KMS-11 (cell line): Measurements from ENCODE around the gene AXIN1.

ENCODE experiments used
- H2AFZ ChIP-seq: fragments of 200-600 bp; sonication (generic); 2 replicates; pipeline ENCODE4 v1.6.1; 2016; ENCODE audit warnings: antibody characterized with exemption, mixed run types, low read depth
- H3K27ac ChIP-seq: fragments of 200-600 bp; sonication (generic); 2 replicates; pipeline ENCODE4 v1.6.1; 2016; ENCODE audit warnings: mild to moderate bottlenecking, mixed run types
- H3K27me3 ChIP-seq: fragments of 200-600 bp; sonication (generic); 2 replicates; pipeline ENCODE4 v1.6.1; 2017; ENCODE audit warnings: mild to moderate bottlenecking, low read depth, mixed run types, moderate library complexity; ENCODE audit not compliant: insufficient read depth
- H3K36me3 ChIP-seq: fragments of 200-600 bp; sonication (generic); 2 replicates; pipeline ENCODE4 v1.6.1; 2017; ENCODE audit warnings: mild to moderate bottlenecking, mixed run types; ENCODE audit not compliant: insufficient read depth
- H3K4me1 ChIP-seq: fragments of 200-600 bp; sonication (generic); 2 replicates; pipeline ENCODE4 v1.6.1; 2016; ENCODE audit warnings: mild to moderate bottlenecking, low read depth, mixed run types; ENCODE audit not compliant: poor library complexity, severe bottlenecking
- H3K4me2 ChIP-seq: fragments of 200-600 bp; sonication (generic); 2 replicates; pipeline ENCODE4 v1.7.0; 2016; ENCODE audit warnings: mild to moderate bottlenecking, mixed run types
- H3K4me3 ChIP-seq: fragments of 200-600 bp; sonication (generic); IDR thresholded peaks from 2 replicates; pipeline ENCODE4 v1.6.1; 2017; ENCODE audit warnings: low read depth, low read length, mixed read lengths; ENCODE audit not compliant: insufficient read depth
- H3K79me2 ChIP-seq: fragments of 200-600 bp; sonication (generic); 2 replicates; pipeline ENCODE4 v1.6.1; 2016; ENCODE audit warnings: low read depth, mixed run types; ENCODE audit not compliant: insufficient read depth
- H3K9ac ChIP-seq: fragments of 200-600 bp; sonication (generic); 2 replicates; pipeline ENCODE4 v1.6.1; 2016; ENCODE audit warnings: mild to moderate bottlenecking, mixed run types
- H4K20me1 ChIP-seq: fragments of 200-600 bp; sonication (generic); 2 replicates; pipeline ENCODE4 v1.6.1; 2016; ENCODE audit warnings: mild to moderate bottlenecking, mixed run types; ENCODE audit not compliant: insufficient read depth
- CTCF ChIP-seq: fragments of 200-600 bp; sonication (generic); conservative IDR thresholded peaks from 2 replicates; pipeline ENCODE4 v1.6.1; 2017; ENCODE audit warnings: low read depth, mild to moderate bottlenecking, antibody characterized with exemption, low read length, moderate library complexity, mixed read lengths

The AXIN1 gene

GRCh38 chr16:282491-282890 lies 70.0 kb downstream of the AXIN1 start:
- Histone ChIP-seq H3K4me2 (no peak overlapping the region), H3K4me1 (peaks cover 4% of the 10 kb centered on the region), H2AFZ (no peak overlapping the region), H3K27ac (no peak overlapping the region), H3K9ac (no peak overlapping the region), H3K4me3 (no peak overlapping the region), H3K27me3 (peaks cover 15% of the 10 kb centered on the region; the same call in 1 of the 2 replicates), H3K36me3 (no peaks in the 10 kb centered on the region; the same call in 1 of the 2 replicates), H3K79me2 (no peaks in the 10 kb centered on the region), H4K20me1 (no peaks in the 10 kb centered on the region)
- no peak for TF ChIP-seq CTCF

GRCh38 chr16:281660-282255 lies 70.8 kb downstream of the AXIN1 start:
- Histone ChIP-seq H2AFZ (no peak overlapping the region), H3K9ac (no peak overlapping the region), H3K79me2 (no peaks in the 10 kb centered on the region), H3K27ac (no peak overlapping the region), H3K4me1 (peaks cover 4% of the 10 kb centered on the region), H3K4me3 (no peak overlapping the region), H3K27me3 (peaks cover 15% of the 10 kb centered on the region; the same call in 1 of the 2 replicates), H3K4me2 (no peak overlapping the region), H4K20me1 (no peaks in the 10 kb centered on the region), H3K36me3 (no peaks in the 10 kb centered on the region)
- no peak for TF ChIP-seq CTCF

- Histone ChIP-seq H3K36me3 (no peaks in the 10 kb centered on the region), H3K27ac (no peak overlapping the region), H3K4me1 (peaks cover 4% of the 10 kb centered on the region), H3K9ac (no peak overlapping the region), H3K4me3 (no peak overlapping the region), H4K20me1 (no peaks in the 10 kb centered on the region), H3K4me2 (no peak overlapping the region), H2AFZ (no peak overlapping the region), H3K27me3 (peaks cover 18% of the 10 kb centered on the region; the same call in 1 of the 2 replicates), H3K79me2 (no peaks in the 10 kb centered on the region)
- no peak for TF ChIP-seq CTCF
Measured at GRCh38 chr16:280991-281659, 71.4 kb downstream of the AXIN1 start.

GRCh38 chr16:280552-280951 lies 72.0 kb downstream of the AXIN1 start, which contains the start of gene ARHGDIG:
TSS of gene ARHGDIG (plus strand) at chr16:280591. CDS start at chr16:280681, 90 bp downstream.
- Histone ChIP-seq H3K4me3 (no peak within 1 kb of the TSS), H3K4me2 (no peak within 1 kb of the TSS), H3K9ac (no peak within 1 kb of the TSS), H2AFZ (no peak within 1 kb of the TSS), H3K27ac (no peak within 1 kb of the TSS), H4K20me1 (no peaks in the 10 kb centered on the region), H3K36me3 (no peaks in the 10 kb centered on the region), H3K79me2 (no peaks in the 10 kb centered on the region), H3K4me1 (peaks cover 4% of the 10 kb centered on the region), H3K27me3 (peaks cover 20% of the 10 kb centered on the region; the same call in 1 of the 2 replicates)
- TF ChIP-seq CTCF, result no peak
